HFFc6 (cell line): Measurements from ENCODE around the gene SRCIN1. TPM values are rescaled to one million over a fixed set of nuclear protein-coding genes. Genes with fewer than 3 reads are reported as not detected.
"Not testable (repeated sequence)": the region's sequence is repeated elsewhere in the genome, so short reads cannot be mapped to it uniquely, and the experiment has no call there.

Experiments used
- DNase-seq: peaks from one replicate; pipeline ENCODE4 v3.0.0-alpha.2; 2018
- H3K27ac Mint-ChIP-seq: 2 replicates; pipeline ENCODE4 v1.8.0; 2020; ENCODE audit warnings: mild to moderate bottlenecking, mixed read lengths
- H3K27me3 Mint-ChIP-seq: 2 replicates; pipeline ENCODE4 v1.8.0; 2021; ENCODE audit warnings: mild to moderate bottlenecking, moderate library complexity, mixed read lengths; ENCODE audit not compliant: insufficient read depth
- H3K36me3 Mint-ChIP-seq: 2 replicates; pipeline ENCODE4 v1.8.0; 2021; ENCODE audit warnings: low read depth, mixed read lengths
- H3K4me1 Mint-ChIP-seq: 2 replicates; pipeline ENCODE4 v1.8.0; 2020; ENCODE audit warnings: low read depth, mixed read lengths
- H3K4me3 Mint-ChIP-seq: 2 replicates; pipeline ENCODE4 v1.8.0; 2020; ENCODE audit warnings: mild to moderate bottlenecking, moderate library complexity, mixed read lengths
- H3K9me3 Mint-ChIP-seq: 2 replicates; pipeline ENCODE4 v1.8.0; 2020; ENCODE audit warnings: mild to moderate bottlenecking, mixed read lengths
- total RNA-seq, 6 experiments: library from RNA; stranded (reverse); fragmentation: NEBNext Ultra II Directional; extraction: Animal tissue kit (Norgen Biotek cat#: 25700); gene quantifications; 2 replicates in 1 of 6; 3 replicates in 5 of 6; pipeline ENCODE4 v1.2.3, GENCODE V29; 2021
- TF ChIP-seq, protein P1 (sequence below): fragments of 200-600 bp; sonication (generic); IDR thresholded peaks from 2 replicates; pipeline ENCODE4 v1.5.0; 2021; ENCODE audit warnings: antibody characterized with exemption, mild to moderate bottlenecking

Gene SRCIN1
- total RNA-seq, 6 experiments from 2014 or later: not detected

DNA sequence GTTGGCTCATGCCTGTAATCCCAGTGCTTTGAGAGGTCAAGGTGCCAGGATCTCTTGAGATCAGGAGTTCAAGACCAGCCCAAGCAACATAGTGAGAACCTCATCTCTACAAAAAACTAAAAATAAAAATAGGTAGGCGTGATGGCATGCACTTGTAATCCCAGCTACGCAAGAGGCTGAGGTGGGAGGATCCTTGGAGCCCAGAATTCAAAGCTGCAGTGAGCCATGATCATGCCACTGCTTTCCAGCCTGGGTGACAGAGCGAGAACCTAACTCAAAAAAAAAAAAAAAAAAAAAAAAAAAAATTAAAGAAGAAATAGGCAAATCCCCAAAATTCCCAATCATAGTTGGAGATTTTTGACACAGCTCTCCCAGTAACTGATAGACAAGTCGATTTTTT, 32.2 kb upstream of the SRCIN1 start:
- TF ChIP-seq, protein P1, sequence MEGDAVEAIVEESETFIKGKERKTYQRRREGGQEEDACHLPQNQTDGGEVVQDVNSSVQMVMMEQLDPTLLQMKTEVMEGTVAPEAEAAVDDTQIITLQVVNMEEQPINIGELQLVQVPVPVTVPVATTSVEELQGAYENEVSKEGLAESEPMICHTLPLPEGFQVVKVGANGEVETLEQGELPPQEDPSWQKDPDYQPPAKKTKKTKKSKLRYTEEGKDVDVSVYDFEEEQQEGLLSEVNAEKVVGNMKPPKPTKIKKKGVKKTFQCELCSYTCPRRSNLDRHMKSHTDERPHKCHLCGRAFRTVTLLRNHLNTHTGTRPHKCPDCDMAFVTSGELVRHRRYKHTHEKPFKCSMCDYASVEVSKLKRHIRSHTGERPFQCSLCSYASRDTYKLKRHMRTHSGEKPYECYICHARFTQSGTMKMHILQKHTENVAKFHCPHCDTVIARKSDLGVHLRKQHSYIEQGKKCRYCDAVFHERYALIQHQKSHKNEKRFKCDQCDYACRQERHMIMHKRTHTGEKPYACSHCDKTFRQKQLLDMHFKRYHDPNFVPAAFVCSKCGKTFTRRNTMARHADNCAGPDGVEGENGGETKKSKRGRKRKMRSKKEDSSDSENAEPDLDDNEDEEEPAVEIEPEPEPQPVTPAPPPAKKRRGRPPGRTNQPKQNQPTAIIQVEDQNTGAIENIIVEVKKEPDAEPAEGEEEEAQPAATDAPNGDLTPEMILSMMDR: no peak

DNA sequence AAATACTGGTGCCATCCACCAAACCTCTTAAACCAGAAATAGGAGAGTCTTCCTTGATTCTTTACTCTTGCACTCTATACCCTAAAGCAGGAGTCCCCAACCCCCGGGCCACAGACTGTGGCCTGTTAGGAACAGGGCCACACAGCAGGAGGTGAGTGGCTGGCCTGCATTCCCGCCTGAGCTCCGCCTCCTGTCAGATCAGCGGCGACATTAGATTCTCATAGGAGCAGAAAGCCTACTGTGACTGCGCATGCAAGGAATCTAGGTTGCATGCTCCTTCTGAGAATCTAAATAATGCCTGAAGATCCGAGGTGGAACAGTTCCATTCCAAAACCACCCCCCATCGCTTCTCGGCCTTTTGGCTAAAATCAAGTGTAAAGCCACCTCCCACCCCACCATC, 30.3 kb upstream of the SRCIN1 start:
- Mint-ChIP-seq H3K4me3 (no peak overlapping the region), H3K9me3 (no peaks in the 10 kb centered on the region), H3K27me3 (peaks cover 13% of the 10 kb centered on the region), H3K4me1 (no peaks in the 10 kb centered on the region), H3K36me3 (no peaks in the 10 kb centered on the region), H3K27ac (no peak overlapping the region)
- no peak for DNase-seq
- TF ChIP-seq, protein P1: no peak

More for the DNA sequence above, 32.2 kb upstream of the SRCIN1 start:
- H3K9me3 Mint-ChIP-seq: no peaks in the 10 kb centered on the region
- no peaks in the 10 kb centered on the region for H3K36me3 Mint-ChIP-seq
- no peaks in the 10 kb centered on the region for H3K4me1 Mint-ChIP-seq
- peaks cover 15% of the 10 kb centered on the region for H3K27me3 Mint-ChIP-seq
- no peak overlapping the region for H3K27ac Mint-ChIP-seq
- no peak overlapping the region for H3K4me3 Mint-ChIP-seq
- no peak for DNase-seq

DNA sequence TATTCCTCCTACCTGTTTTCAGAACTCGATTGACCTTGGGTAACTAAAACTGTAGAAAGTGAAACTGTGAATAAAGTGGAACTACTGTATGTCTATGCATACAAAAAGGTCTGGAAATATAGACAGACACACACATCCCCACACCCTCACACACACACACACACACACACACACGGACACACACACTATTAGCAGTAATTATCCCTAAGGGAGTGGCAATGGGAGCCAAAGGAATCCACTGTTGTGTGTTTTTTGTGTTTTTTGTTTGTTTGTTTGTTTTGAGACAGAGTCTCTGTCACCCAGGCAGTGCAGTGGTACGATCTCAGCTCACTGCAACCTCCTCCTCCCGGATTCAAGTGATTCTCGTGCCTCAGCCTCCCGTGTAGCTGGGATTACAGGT, 26.6 kb upstream of the SRCIN1 start:
- H3K27ac Mint-ChIP-seq: no peak overlapping the region
- H3K9me3 Mint-ChIP-seq: no peaks in the 10 kb centered on the region
- no peak overlapping the region for H3K4me3 Mint-ChIP-seq
- no peaks in the 10 kb centered on the region for H3K4me1 Mint-ChIP-seq
- no peak for DNase-seq
- H3K27me3 Mint-ChIP-seq: peaks cover 14% of the 10 kb centered on the region
- H3K36me3 Mint-ChIP-seq: no peaks in the 10 kb centered on the region
- TF ChIP-seq, protein P1: no peak

DNA sequence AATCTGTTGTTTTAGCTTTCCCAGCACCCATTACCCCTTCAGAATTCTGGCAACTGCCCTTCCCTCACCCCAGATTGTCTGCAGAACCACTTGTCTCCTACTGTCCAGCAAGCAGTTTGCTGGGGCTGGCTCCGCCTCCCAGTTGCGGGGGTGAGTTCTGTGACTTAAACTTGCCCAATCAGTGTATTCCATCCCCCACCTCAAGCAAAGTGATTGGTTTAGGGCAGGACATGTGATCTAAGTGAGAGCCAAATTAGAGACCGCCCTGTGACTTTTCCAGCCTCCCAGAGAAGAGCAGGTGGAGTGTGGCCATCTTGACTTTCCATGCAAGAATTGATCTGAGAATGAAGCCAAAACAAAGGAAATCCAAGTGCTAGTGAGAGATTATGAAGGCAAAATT, 22.7 kb upstream of the SRCIN1 start:
- H3K36me3 Mint-ChIP-seq: no peaks in the 10 kb centered on the region
- DNase-seq: no peak
- TF ChIP-seq, protein P1: no peak
- peaks cover 19% of the 10 kb centered on the region for H3K27me3 Mint-ChIP-seq
- H3K4me3 Mint-ChIP-seq: no peak overlapping the region
- no peaks in the 10 kb centered on the region for H3K9me3 Mint-ChIP-seq
- H3K4me1 Mint-ChIP-seq: no peaks in the 10 kb centered on the region
- no peak overlapping the region for H3K27ac Mint-ChIP-seq

DNA sequence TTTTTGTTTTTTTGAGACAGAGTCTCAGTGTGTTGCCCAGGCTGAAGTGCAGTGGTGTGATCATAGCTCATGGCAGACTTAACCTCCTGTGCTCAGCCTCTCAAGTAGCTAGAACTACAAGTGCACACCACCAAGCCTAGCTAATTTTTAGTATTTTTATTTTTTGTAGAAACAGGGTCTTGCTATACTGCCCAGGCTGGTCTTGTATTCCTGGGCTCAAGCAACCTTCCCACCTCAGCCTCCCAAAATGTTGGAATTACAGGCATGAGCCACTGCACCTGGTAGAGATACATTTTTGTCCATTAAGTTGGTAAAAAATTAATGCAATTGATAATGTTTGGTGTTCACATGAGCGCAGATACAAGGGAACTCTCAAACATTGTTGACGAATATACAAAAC, 22.2 kb upstream of the SRCIN1 start:
- H3K36me3 Mint-ChIP-seq: no peaks in the 10 kb centered on the region
- no peak for DNase-seq
- no peaks in the 10 kb centered on the region for H3K4me1 Mint-ChIP-seq
- TF ChIP-seq, protein P1: no peak
- peaks cover 24% of the 10 kb centered on the region for H3K27me3 Mint-ChIP-seq
- H3K27ac Mint-ChIP-seq: no peak overlapping the region
- no peaks in the 10 kb centered on the region for H3K9me3 Mint-ChIP-seq
- H3K4me3 Mint-ChIP-seq: no peak overlapping the region

DNA sequence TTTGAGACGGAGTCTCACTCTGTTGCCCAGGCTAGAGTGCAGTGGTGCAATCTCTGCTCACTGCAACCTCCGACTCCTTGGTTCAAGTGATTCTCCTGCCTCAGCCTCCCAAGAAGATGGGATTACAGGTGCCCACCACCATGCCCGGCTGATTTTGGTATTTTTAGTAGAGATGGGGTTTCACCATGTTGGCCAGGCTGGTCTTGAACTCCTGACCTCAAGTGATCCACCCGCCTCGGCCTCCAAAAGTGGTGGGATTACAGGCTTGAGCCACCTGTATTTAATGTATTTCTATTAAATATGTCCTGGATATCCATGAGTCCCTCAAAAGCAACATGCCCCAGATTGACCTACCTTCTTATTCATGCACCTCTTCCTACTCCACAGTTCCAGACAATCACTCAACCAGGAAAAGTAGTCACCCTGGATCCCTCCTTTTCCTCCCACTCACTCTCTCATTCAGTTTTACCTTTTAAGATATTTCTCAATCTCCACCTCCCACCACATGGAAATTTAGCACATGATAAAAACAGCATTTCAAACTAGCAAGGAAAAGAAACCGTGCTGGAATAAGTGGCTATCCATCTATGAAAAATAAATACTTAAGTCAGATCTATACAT, 21.0 kb upstream of the SRCIN1 start:
- not testable (repeated sequence) for H3K4me1 Mint-ChIP-seq, H3K27ac Mint-ChIP-seq, H3K9me3 Mint-ChIP-seq, H3K4me3 Mint-ChIP-seq, H3K36me3 Mint-ChIP-seq, DNase-seq
- peaks cover 33% of the 10 kb centered on the region for H3K27me3 Mint-ChIP-seq
